Caco-2 (cell line): ENCODE results near the gene PEX16. TPM values are rescaled to one million over a fixed set of nuclear protein-coding genes. Genes with fewer than 3 reads are reported as not detected.

Source experiments
- BruUV-seq: library from RNA; stranded (reverse); fragments of 400-500 nt; replicated peaks from 2 replicates; lab custom pipeline; 2021; lab: Mats Ljungman, UMichigan
- CTCF ChIA-PET: fragments of 300-600 bp; sonication (Branson Sonifier 250); formaldehyde crosslinking; loops from one replicate; lab custom pipeline; 2022; ENCODE audit warnings: antibody characterized with exemption; lab: Charles Lee
- POLR2A ChIA-PET: fragments of 300-600 bp; sonication (Branson Sonifier 250); formaldehyde crosslinking; loops from one replicate; lab custom pipeline; 2022; ENCODE audit warnings: antibody characterized with exemption; lab: Charles Lee
- DNase-seq, 2 experiments: peaks; one replicate each; pipeline versions ENCODE4 v3.0.0 to v3.0.0-alpha.2; 2020 to 2022
- H3K27me3 ChIP-seq: replicated peaks from 2 replicates; pipeline ENCODE4 v1.6.0; 2011; ENCODE audit warnings: low read length; ENCODE audit not compliant: control insufficient read depth, insufficient read depth
- H3K36me3 ChIP-seq: 2 replicates; pipeline ENCODE4 v1.5.1; 2011; ENCODE audit warnings: low read length; ENCODE audit not compliant: control insufficient read depth, insufficient read depth
- H3K4me1 ChIP-seq: fragments of 250-450 bp; sonication (Bioruptor Pico); 2 replicates; pipeline ENCODE4 v1.5.1; 2020; ENCODE audit warnings: mild to moderate bottlenecking
- H3K4me3 ChIP-seq: 2 replicates; pipeline ENCODE4 v1.5.1; 2011; ENCODE audit warnings: low read depth, mild to moderate bottlenecking, control low read depth, low read length
- H3K9me3 ChIP-seq: fragments of 250-450 bp; sonication (Bioruptor Pico); 2 replicates; pipeline ENCODE4 v1.5.1; 2020; ENCODE audit warnings: mild to moderate bottlenecking, moderate library complexity
- H3K27ac Mint-ChIP-seq: one replicate; pipeline ENCODE4 v1.8.0; 2022; ENCODE audit warnings: mixed read lengths; ENCODE audit not compliant: unreplicated experiment
- H3K27me3 Mint-ChIP-seq: one replicate; pipeline ENCODE4 v1.8.0; 2022; ENCODE audit warnings: mixed read lengths; ENCODE audit not compliant: insufficient read depth, unreplicated experiment
- H3K36me3 Mint-ChIP-seq: one replicate; pipeline ENCODE4 v1.8.0; 2022; ENCODE audit warnings: mild to moderate bottlenecking, mixed read lengths; ENCODE audit not compliant: insufficient read depth, unreplicated experiment
- H3K4me1 Mint-ChIP-seq: one replicate; pipeline ENCODE4 v1.8.0; 2022; ENCODE audit warnings: low read depth, mixed read lengths; ENCODE audit not compliant: unreplicated experiment
- H3K4me3 Mint-ChIP-seq: one replicate; pipeline ENCODE4 v1.8.0; 2022; ENCODE audit warnings: mild to moderate bottlenecking, moderate library complexity, mixed read lengths; ENCODE audit not compliant: unreplicated experiment
- H3K9me3 Mint-ChIP-seq: one replicate; pipeline ENCODE4 v1.8.0; 2022; ENCODE audit warnings: mixed read lengths; ENCODE audit not compliant: unreplicated experiment
- CTCF ChIP-seq, 2 experiments: fragments of 200-600 bp in 1 of 2; IDR thresholded peaks; 1 replicate in 1 of 2; 2 replicates in 1 of 2; pipeline versions ENCODE4 v1.5.1 to v1.8.0; 2011 to 2022; ENCODE audit warnings: antibody characterized with exemption in 1 of 2, control low read depth in 1 of 2, inconsistent platforms in 1 of 2, low read depth in 1 of 2, low read length in 1 of 2, mild to moderate bottlenecking in 1 of 2, moderate library complexity in 1 of 2; ENCODE audit not compliant: insufficient read depth in 1 of 2, severe bottlenecking in 1 of 2, unreplicated experiment in 1 of 2
- intact Hi-C: fragments of 100-400 bp; cut with micrococcal nuclease; formaldehyde crosslinking; loops from one replicate; pipeline ENCODE4 v1.10.0; 2022; ENCODE audit not compliant: unreplicated experiment
- total RNA-seq: library from RNA; stranded (reverse); gene quantifications from 2 replicates; pipeline ENCODE4 v1.2.3, GENCODE V29; 2022

PEX16 gene
- total RNA-seq, 1 experiment from 2014 or later, result 41.4 TPM

DNA sequence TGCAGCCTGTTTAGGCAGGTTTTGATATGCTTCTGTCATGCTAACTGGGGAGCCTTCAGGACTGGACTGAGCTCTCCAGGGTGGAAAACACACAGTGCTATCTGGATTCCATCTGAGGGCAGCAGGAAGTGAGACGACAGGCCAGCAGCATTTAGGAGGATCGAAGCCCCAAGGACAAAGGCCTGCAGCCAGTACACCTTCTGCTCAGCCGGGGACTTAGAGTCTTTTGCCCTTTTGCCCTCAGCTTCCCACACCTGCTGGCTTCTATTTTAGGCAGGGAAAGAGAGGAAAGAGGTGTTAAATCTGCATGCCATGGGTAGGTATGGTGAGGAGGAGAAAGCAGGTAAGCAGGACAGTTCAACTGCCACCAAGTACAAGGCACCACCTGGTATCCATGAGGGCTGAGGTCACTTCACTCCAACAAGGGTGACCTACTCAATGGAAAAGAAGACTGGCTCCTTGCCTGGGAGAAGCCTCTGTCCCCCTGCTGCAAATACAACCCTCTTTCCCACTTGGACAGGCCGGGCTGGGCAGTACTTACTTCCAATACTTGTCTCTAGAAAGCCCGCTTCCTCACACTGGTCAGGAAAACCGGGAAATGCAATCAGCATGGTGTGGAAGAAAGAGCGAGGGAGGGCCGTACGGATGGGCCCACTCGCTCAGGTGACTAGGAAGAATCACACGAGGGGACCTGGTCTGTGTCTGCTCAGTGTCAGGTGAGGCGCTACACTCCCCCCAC is 17.1 kb upstream of the PEX16 start:
- H3K27me3 ChIP-seq, result no peaks in the 10 kb centered on the region
- H3K27me3 Mint-ChIP-seq, result no peaks in the 10 kb centered on the region
- TF ChIP-seq CTCF (IDR thresholded peaks at IDR 0.05; ENCODE audit: insufficient read depth in 1 of 2, low read depth in 1 of 2, low read length in 1 of 2, severe bottlenecking in 1 of 2, unreplicated experiment in 1 of 2), result no peak
- ChIA-PET POLR2A (no interaction called here), CTCF (interaction anchor here (0.7 to 1.1 kb wide), 2 partner anchors 71 to 119 kb away, joined by 3 read pairs; no protein-coding TSS in a partner anchor)
- peaks cover 24% of the 10 kb centered on the region for H3K36me3 Mint-ChIP-seq
- H3K9me3 Mint-ChIP-seq, result no peaks in the 10 kb centered on the region
- no peaks in the 10 kb centered on the region for H3K4me1 Mint-ChIP-seq
- peaks cover 1% of the 10 kb centered on the region; the same call in 1 of the 2 replicates for H3K36me3 ChIP-seq
- DNase-seq, result no peak
- no TSS peak for BruUV-seq
- H3K4me3 ChIP-seq, result no peak overlapping the region
- intact Hi-C loops, result no loop called here
- no peak overlapping the region for H3K27ac Mint-ChIP-seq
- H3K4me3 Mint-ChIP-seq, result no peak overlapping the region
- H3K4me1 ChIP-seq, result 0 out of 2 replicates have a peak, but pooled peaks cover 4% of the 10 kb centered on the region
- no peaks in the 10 kb centered on the region for H3K9me3 ChIP-seq

- Histone ChIP-seq H3K4me3 (no peak overlapping the region), H3K4me1 (0 out of 2 replicates have a peak, but pooled peaks cover 4% of the 10 kb centered on the region), H3K9me3 (no peaks in the 10 kb centered on the region), H3K36me3 (peaks cover 1% of the 10 kb centered on the region; the same call in 1 of the 2 replicates), H3K27me3 (no peaks in the 10 kb centered on the region)
- DNase-seq, result no peak
- Mint-ChIP-seq H3K27ac (no peak overlapping the region), H3K36me3 (peaks cover 25% of the 10 kb centered on the region), H3K4me1 (no peaks in the 10 kb centered on the region), H3K9me3 (no peaks in the 10 kb centered on the region), H3K27me3 (no peaks in the 10 kb centered on the region), H3K4me3 (no peak overlapping the region)
- no peak for TF ChIP-seq CTCF (IDR thresholded peaks at IDR 0.05; ENCODE audit: insufficient read depth in 1 of 2, low read depth in 1 of 2, low read length in 1 of 2, severe bottlenecking in 1 of 2, unreplicated experiment in 1 of 2)
- intact Hi-C loops, result no loop called here
- POLR2A ChIA-PET, result no interaction called here
- BruUV-seq, result no TSS peak
- CTCF ChIA-PET, result interaction anchor here (0.7 to 1.1 kb wide), 2 partner anchors 72 to 118 kb away, joined by 3 read pairs; no protein-coding TSS in a partner anchor
Measured at GRCh38 chr11:45933846-45934579, 16.3 kb upstream of the PEX16 start.

- Histone ChIP-seq H3K36me3 (peaks cover 1% of the 10 kb centered on the region; the same call in 1 of the 2 replicates), H3K9me3 (no peaks in the 10 kb centered on the region), H3K4me1 (0 out of 2 replicates have a peak, but pooled peaks cover 4% of the 10 kb centered on the region), H3K4me3 (no peak overlapping the region), H3K27me3 (no peaks in the 10 kb centered on the region)
- no peak for DNase-seq
- no peaks in the 10 kb centered on the region for H3K27me3 Mint-ChIP-seq
- BruUV-seq, result no TSS peak
- POLR2A ChIA-PET, result no interaction called here
- H3K27ac Mint-ChIP-seq, result no peak overlapping the region
- intact Hi-C loops, result no loop called here
- peaks cover 31% of the 10 kb centered on the region for H3K36me3 Mint-ChIP-seq
- CTCF ChIA-PET, result no interaction called here
- no peak for TF ChIP-seq CTCF (IDR thresholded peaks at IDR 0.05; ENCODE audit: insufficient read depth in 1 of 2, low read depth in 1 of 2, low read length in 1 of 2, severe bottlenecking in 1 of 2, unreplicated experiment in 1 of 2)
- no peaks in the 10 kb centered on the region for H3K4me1 Mint-ChIP-seq
- no peak overlapping the region for H3K4me3 Mint-ChIP-seq
- H3K9me3 Mint-ChIP-seq, result no peaks in the 10 kb centered on the region
Measured at GRCh38 chr11:45933131-45933831, 15.6 kb upstream of the PEX16 start.
